ENCODE measurements around the gene GTF2E1. TPM values are rescaled to one million over a fixed set of nuclear protein-coding genes. Genes with fewer than 3 reads are reported as not detected.

The GTF2E1 gene
- total and polyA plus RNA-seq, 3 donors from 2014 or later, result 23.6 to 32.2 (median 26.0) TPM

Small RNA genes lying within 50 kb of the gene (small RNA-seq; reads per million reads assigned to genes)
- 0 reads per million in 2 donors for gene MTCO1P29
- gene MTCO2P29, result 0 reads per million in 2 donors

Other genes with a start within 250 kb of the GTF2E1 start
- gene NDUFB4, start 146.4 kb upstream of the GTF2E1 start, total RNA-seq, result 100 to 1,000 TPM; 113 to 117 TPM
- 279 TPM for gene NDUFB4, start 146.4 kb upstream of the GTF2E1 start, polyA plus RNA-seq (ENCODE audit: insufficient read depth, low read depth, low replicate concordance)
- gene HGD, start 60.5 kb upstream of the GTF2E1 start, total RNA-seq, result 1 to 10 TPM; 1.2 to 1.4 TPM
- gene HGD, start 60.5 kb upstream of the GTF2E1 start, polyA plus RNA-seq (ENCODE audit: insufficient read depth, low read depth, low replicate concordance), result 1.6 TPM
- gene RABL3, start 228 bp upstream of the GTF2E1 start, total RNA-seq, result 10 to 100 TPM; 11.1 to 11.3 TPM
- 19.6 TPM for gene RABL3, start 228 bp upstream of the GTF2E1 start, polyA plus RNA-seq (ENCODE audit: insufficient read depth, low read depth, low replicate concordance)
- 10 to 100 TPM; 10.0 to 12.1 TPM for gene STXBP5L, start 165.5 kb downstream of the GTF2E1 start, total RNA-seq
- 2.3 TPM for gene STXBP5L, start 165.5 kb downstream of the GTF2E1 start, polyA plus RNA-seq (ENCODE audit: insufficient read depth, low read depth, low replicate concordance)